Epidermal melanocyte (primary cell): ENCODE data around the gene KIF24.
A peak's percentile ranks its signal among the peaks of the same experiment; 100 is the strongest.
"Not testable (repeated sequence)": the region's sequence is repeated elsewhere in the genome, so short reads cannot be mapped to it uniquely, and the experiment has no call there.

Experiments
- DNase-seq: peaks from one replicate; pipeline ENCODE4 v3.0.0; 2011; ENCODE audit warnings: low spot score; ENCODE audit not compliant: insufficient read length

The KIF24 gene

GRCh38 chr9:34363619-34364351 is 34.7 kb upstream of the KIF24 start:
- DNase-seq: no peak

GRCh38 chr9:34362614-34363214 is 33.6 kb upstream of the KIF24 start:
- DNase-seq: no peak

GRCh38 chr9:34352957-34353356 is 23.9 kb upstream of the KIF24 start:
- not testable (repeated sequence) for DNase-seq

GRCh38 chr9:34352122-34352652 is 23.1 kb upstream of the KIF24 start:
- DNase-seq: not testable (repeated sequence)

GRCh38 chr9:34349324-34349723 is 20.3 kb upstream of the KIF24 start:
- DNase-seq: no peak

- no peak for DNase-seq
These were observed 18.7 kb upstream of the KIF24 start for GRCh38 chr9:34347800-34348158.

GRCh38 chr9:34346873-34347799 is 18.1 kb upstream of the KIF24 start:
- no peak for DNase-seq

GRCh38 chr9:34343605-34344004 is 14.5 kb upstream of the KIF24 start:
- DNase-seq: no peak

GRCh38 chr9:34343090-34343489 is 14.0 kb upstream of the KIF24 start:
- no peak for DNase-seq

- no peak for DNase-seq
These were observed 12.7 kb upstream of the KIF24 start for GRCh38 chr9:34341659-34342295.

GRCh38 chr9:34338665-34339385 is 9.8 kb upstream of the KIF24 start:
- DNase-seq: no peak

- not testable (repeated sequence) for DNase-seq
These were observed 9.0 kb upstream of the KIF24 start for GRCh38 chr9:34338079-34338478.

GRCh38 chr9:34337403-34337802 is 8.3 kb upstream of the KIF24 start:
- no peak for DNase-seq

- DNase-seq: no peak
These were observed 6.3 kb upstream of the KIF24 start for GRCh38 chr9:34335376-34335775.

GRCh38 chr9:34334916-34335315 is 5.8 kb upstream of the KIF24 start:
- DNase-seq: no peak

GRCh38 chr9:34334337-34334824 is 5.3 kb upstream of the KIF24 start:
- DNase-seq: peak; percentile 51

GRCh38 chr9:34333836-34334235 is 4.8 kb upstream of the KIF24 start:
- no peak for DNase-seq

- no peak for DNase-seq
These were observed 3.3 kb upstream of the KIF24 start for GRCh38 chr9:34332076-34332964.

- no peak for DNase-seq
These were observed 2.1 kb upstream of the KIF24 start for GRCh38 chr9:34331196-34331595.
